ENCODE results near the gene PHF21B.

PHF21B gene

DNA sequence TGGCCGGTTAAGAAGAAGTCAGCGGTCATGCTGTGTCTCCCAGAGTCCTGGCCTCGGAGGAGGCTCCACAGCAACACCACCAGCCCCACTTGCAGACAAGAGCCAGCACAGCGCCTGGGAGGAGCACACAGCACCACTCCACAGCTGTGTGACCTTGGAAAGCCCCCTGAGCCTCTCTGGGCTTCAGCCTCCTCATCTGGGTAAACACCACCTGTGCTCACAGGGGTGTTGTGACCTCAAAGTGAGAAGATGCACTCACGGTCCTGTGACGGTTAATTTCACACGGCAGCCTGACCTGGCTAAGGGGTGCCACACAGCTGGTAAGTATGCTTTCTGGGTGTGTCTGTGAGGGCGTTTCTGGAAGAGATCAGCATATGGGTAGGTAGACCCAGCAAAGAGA, 54.7 kb downstream of the PHF21B start:
- no peak for DNase-seq

DNA sequence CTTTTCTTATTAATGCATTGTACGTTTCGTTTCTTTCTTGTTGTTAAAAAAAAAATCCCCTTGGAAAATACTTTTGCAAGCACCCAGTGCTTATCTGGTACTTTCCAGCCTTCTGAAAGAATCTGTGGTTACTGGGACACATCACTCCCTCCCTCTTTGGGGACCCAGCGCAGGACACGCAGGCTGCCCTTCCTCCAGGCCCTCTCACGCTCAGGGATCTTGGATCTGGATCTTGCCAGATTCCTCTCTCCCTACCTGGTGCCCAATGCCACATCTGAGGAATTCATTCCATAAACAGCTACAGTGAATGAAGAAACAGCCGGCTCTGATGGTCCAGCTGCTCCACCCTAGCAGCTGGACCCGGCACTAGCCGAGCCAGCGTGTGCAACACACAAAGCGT, 55.7 kb downstream of the PHF21B start:
- DNase-seq: no peak

DNA sequence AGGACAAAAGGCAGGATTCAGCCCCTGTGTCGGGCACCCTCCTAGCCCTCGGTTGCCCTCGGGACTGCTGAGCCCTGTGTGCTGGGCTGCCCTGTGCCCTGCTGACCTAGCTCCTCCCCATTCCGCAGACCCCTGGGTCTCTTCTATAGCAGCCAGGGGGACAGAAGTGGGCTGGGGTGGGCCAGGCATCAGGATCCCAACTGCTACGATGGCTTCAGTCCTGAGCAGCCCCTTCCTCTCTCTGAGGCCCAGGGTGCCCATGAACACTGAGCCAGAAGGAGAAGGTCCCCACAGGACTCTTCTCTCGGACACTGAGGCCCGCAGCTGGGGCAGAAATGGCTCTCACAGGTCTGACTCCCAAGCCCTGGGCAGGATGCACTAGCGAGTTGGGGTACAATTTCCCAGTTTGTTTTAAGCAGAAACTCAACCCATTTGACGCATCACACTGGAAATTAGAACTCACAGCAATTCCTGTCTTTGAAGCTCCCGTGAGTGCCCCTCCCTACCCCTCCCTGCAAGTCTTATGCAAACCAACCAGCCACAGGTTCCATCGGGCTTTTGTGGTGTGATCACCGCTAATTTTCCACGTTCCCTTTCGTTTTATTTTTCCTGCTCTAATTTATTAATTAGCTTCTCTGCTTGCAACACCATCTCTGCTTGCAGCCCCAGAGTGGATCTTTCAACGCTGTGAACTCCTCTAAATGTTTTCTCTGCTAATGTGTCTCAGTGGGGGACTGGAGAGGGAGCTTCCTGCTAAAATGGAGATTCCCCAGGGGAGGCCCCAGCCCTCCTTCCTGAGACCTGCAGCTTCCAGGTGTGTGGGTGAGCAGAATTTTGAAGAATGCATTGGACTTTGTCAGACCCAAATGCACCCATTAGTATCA, 56.7 kb downstream of the PHF21B start:
- no peak for DNase-seq

- DNase-seq: no peak
These were observed 58.3 kb downstream of the PHF21B start for GRCh38 chr22:44951510-44951816.

DNA sequence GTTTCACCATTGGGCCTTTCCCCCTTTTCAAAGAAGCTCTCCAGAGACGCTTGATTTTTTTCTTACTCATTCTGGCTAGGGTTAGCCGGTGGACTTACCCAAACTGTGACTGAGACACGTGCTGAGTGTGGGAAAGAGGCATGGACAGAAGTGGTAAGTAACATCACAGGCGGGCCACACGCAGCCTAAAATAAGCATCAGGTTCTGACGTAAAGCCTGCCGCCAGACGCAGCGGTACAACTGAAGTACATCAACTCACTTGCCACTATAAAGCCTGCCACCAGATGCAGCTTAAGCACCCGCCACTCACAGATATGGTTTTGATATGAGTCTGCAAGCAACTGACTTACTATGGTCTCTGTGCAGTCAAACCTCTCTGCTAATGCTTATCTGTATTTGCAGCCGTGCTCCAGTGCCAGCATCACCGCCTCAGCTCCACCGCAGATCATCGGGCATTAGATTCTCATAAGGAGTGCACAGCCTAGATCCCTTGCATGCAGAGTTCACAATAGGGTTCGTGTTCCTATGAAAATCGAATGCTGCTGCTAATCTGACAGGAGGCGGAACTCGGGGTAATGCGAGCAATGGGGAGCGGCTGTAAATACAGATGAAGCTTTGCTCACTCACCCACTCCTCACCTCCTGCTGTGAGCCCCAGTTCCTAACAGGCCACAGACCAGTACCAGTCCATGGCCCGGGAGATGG, 58.8 kb downstream of the PHF21B start:
- no peak for DNase-seq

DNA sequence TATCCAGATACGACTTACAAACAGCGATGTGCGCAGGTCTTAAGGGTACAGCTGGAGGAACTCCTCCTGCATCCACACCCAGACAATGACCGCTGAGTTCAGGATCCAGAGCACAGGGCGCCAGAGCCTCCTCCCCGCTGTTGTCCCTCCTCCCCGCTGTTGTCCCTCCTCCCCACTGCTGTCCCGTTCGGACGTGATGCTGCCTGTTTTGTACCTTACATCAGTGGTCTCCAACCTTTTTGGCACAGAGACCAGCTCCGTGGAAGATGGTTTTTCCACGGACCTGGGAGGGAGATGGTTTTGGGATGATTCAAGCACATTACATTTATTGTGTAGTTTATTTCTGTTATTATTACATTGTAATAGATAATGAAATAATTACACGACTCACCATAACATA, 62.0 kb downstream of the PHF21B start:
- DNase-seq: no peak

- no peak for DNase-seq
These were observed 62.8 kb downstream of the PHF21B start for GRCh38 chr22:44947049-44947448.

GRCh38 chr22:44944883-44945601, 64.8 kb downstream of the PHF21B start:
- DNase-seq: no peak

GRCh38 chr22:44943701-44944324, 66.0 kb downstream of the PHF21B start:
- no peak for DNase-seq

GRCh38 chr22:44942979-44943700, 66.7 kb downstream of the PHF21B start:
- DNase-seq: no peak

DNA sequence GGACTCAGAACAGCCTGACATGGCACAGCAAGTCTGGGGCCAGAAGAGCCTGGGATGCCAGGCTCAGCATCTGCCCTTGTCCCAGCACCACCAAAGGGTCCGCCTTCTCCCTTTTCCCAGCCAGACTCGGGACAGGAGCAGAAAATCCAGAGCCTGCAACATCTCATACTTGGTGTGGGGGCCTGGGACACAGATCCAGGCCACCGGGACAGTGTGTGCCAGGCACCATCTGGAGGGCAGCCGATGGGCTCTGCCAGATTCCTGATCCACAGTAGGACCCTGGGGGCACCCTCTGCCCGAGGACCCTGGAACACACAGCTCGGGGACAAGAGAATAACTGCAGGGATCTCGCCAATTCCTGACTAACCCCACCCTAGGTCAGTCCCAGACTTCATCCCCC, 67.7 kb downstream of the PHF21B start:
- DNase-seq: no peak

GRCh38 chr22:44941207-44941606, 68.6 kb downstream of the PHF21B start:
- DNase-seq: no peak

- no peak for DNase-seq
These were observed 69.7 kb downstream of the PHF21B start for GRCh38 chr22:44940130-44940529.

- no peak for DNase-seq
These were observed 70.4 kb downstream of the PHF21B start for GRCh38 chr22:44939451-44939850.

GRCh38 chr22:44938886-44939285, 70.9 kb downstream of the PHF21B start:
- no peak for DNase-seq

GRCh38 chr22:44937216-44937615, 72.6 kb downstream of the PHF21B start:
- no peak for DNase-seq

DNA sequence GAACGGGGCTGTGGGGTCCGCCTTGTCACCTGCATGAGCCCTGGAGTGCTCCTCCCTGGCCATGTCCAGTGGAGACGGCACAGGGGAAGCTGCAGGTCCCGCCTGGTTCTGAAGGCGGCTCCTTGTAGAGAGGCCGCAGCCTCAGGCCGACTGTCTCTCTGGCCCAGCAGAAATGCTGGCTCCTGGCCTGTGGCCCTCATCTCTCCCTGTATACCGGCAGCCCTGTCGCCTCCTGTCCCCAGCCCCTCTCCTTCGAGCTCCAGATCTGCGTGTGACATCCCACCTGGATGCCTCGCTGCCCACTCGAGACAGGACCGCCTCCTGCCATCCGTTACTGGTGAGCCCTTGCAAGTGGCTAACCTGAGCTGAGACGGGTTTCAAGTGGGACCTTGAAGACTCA, 73.6 kb downstream of the PHF21B start:
- no peak for DNase-seq

GRCh38 chr22:44935724-44936123, 74.1 kb downstream of the PHF21B start:
- DNase-seq: no peak

DNA sequence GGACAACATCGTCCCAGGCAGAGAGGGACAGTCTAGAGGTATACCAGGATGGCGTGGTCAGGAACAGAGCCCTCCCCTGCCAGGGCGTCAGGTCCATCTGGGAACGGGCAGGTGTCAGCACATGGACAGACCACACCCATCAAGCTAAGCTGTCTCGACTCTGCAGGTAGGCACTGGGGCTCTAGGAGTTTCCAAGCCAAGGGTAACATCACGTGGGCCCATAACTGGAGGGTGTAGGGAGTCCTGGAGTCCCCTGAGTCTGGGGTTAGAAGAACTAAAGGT, 75.4 kb downstream of the PHF21B start:
- DNase-seq: no peak

DNA sequence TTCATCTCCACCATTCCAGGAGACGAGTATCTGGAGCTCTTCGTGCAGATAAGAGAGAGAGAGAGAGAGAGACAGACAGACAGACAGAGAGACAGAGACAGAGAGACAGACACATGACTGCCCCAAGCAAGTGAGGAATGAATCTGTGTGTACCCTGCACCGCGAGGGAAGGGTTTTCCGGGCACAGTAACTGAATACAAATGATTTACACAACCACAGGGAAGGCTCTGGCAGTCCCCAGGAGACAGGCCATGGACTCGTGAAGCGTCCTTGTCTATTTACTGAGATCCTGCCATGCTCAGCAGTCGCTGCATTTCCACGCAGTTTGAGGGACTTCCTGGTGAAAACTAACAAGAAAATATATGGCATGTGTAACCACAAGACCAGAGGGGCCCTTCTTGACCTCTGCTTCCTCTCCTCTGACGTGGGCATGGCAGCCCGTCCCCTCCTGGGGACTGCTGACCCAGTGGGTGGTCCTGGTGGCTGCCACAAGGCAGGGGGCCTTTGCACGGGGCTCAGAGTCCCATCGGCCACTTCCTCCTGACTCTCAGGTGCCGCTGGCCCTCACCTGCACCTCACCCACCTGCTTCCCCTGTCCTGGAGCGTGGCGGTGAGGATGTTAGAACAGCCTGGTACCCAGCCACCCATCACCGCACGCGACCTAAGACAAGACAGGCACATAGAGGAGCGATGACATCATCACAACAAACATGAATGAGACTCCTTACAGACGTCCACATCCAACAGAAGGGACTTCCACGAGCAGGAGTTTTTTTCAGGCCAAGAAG, 75.9 kb downstream of the PHF21B start:
- no peak for DNase-seq

DNA sequence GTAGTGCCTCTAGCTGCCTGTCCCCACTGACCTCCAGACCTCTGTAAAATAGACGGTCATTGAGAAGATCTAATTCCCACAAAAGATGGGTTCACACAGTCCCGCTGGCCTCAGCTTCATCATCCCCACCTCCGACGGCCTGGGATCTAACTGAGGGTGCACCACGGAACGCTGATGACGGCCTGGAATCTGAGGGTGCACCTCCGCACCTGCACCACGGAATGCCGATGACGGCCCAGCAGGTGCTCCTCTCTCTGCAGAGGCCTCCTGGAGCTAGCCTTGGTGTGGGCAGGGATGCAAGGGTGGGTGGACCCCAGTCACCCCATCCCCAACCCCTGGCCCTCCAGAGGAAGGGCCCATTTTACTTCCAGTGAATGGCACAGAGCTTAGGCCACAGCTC, 77.3 kb downstream of the PHF21B start:
- no peak for DNase-seq

DNA sequence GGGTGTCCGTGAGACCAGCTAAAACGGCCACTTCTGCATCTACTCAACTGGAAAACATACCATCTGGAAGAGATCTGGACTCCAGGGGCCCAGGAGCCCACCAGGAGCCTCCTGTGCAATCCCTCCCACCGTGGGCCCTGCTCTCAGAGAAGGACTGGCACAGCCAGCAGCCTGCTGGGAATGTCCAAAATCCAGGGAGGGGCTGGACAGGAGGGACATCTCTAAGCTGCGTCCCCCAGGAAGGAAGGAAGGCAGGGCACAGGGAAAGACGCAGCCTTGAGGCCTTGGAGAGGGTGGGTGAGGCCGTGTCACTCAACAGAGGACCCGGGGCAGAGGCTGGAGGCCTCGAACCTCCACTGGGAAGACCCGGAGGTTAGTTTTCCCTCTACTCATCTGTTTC, 78.0 kb downstream of the PHF21B start:
- DNase-seq: no peak
